ENCODE measurements around the gene SPTBN2.

DNA sequence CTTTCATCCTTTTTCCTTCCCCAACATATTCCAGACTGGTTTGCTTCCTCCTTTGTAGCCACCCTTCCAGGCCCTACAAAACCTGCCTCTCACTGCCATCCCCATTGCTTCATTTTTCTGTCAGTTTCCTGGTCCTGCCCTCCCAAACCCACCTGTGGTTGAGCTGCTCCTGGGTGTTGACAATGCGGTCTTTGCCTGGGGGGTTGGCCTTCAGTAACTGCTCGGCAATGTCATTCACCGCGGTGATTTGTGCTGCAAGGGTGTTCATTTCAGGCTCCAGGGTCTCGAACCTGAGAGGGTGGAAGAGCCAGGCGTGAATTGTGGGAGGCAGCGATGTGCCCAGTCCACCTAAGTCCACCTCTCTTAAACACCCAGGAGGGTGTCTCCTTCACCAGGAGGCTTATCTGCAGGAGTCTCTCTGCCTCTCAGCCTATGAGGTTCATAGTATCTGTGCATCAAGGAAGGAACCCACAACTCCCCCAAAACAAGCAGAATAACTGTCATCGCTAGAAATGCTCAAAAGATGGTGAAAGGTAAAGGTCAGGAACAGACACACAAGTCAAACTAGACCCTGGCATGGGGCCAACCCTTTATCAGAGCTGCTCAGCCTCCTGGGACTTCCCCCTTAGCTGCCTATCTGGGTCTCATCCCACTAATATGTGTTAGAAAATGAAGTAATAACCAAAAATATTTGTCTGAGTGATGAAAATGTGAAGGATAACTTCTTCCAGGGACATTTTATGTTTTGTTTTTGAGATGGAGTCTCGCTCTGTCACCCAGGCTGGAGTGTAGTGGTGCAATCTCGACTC, 27.4 kb downstream of the SPTBN2 start:
- TF ChIP-seq, protein P1, sequence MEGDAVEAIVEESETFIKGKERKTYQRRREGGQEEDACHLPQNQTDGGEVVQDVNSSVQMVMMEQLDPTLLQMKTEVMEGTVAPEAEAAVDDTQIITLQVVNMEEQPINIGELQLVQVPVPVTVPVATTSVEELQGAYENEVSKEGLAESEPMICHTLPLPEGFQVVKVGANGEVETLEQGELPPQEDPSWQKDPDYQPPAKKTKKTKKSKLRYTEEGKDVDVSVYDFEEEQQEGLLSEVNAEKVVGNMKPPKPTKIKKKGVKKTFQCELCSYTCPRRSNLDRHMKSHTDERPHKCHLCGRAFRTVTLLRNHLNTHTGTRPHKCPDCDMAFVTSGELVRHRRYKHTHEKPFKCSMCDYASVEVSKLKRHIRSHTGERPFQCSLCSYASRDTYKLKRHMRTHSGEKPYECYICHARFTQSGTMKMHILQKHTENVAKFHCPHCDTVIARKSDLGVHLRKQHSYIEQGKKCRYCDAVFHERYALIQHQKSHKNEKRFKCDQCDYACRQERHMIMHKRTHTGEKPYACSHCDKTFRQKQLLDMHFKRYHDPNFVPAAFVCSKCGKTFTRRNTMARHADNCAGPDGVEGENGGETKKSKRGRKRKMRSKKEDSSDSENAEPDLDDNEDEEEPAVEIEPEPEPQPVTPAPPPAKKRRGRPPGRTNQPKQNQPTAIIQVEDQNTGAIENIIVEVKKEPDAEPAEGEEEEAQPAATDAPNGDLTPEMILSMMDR (IDR thresholded peaks at IDR 0.05; ENCODE audit: borderline replicate concordance, extremely low read depth, low read length, poor library complexity, severe bottlenecking): no peak
- TF ChIP-seq EZH2 (IDR thresholded peaks at IDR 0.05; ENCODE audit: borderline replicate concordance, low read depth, low read length, severe bottlenecking): no peak
